ENCODE results near the gene AHDC1. TPM values are rescaled to one million over a fixed set of nuclear protein-coding genes. Genes with fewer than 3 reads are reported as not detected.

The AHDC1 gene
- total and polyA plus RNA-seq, 2 of the 13 experiments (the other 11 are each of a cell fraction or from before 2014, with no cell fraction given) = 1.0 to 2.7 TPM

DNA sequence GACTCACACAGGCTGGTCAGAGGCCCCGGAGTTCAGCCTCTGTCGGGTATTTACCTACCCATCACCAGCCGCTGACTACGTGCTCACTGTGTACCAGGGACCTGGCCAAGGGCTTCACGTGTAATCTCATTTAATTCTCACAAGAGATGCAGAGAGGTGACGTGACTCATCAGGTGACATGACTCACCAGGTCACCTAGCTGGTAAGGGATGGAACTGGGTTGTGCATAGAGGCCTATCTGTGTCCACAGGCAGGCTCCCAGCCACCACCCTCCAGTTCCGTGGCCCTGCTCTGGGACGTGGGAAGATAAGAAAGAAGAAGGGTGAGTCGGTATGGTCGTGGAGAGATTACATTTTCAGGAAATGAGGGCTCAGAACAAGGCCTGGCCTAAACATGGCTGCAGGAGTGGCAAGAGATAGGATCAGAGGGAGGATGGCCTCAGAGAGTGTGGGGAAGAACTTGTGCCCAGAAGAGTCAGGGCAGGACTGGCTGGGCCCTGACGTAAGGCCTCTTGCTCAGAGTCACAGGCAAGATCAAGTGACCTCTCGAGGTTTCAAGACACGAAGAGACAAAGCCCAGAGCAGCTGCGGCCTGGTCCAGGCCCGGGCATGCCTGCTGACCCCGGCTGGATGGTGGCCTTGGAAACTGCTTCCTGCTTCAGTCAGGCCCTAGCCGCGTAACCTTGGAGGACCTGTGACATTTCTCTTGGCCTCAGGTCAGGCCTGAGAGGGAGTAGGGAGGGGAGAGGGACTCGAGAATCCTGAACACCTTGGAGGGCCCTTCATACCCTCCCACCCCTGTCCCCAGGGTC, 61.3 kb downstream of the AHDC1 start (continued):
- TF ChIP-seq MED1 (CRISPR knock-in tag; IDR thresholded peaks at IDR 0.05) = peak; percentile 69
- TF ChIP-seq ZNF180 (CRISPR knock-in tag; IDR thresholded peaks at IDR 0.05; ENCODE audit: borderline replicate concordance, low read depth) = no peak
- no peak for TF ChIP-seq NCOA1 (CRISPR knock-in tag; IDR thresholded peaks at IDR 0.05)
- no peak for TF ChIP-seq SUZ12 (IDR thresholded peaks at IDR 0.05; ENCODE audit: low read depth, low read length)
- TF ChIP-seq DPF2 (CRISPR knock-in tag; IDR thresholded peaks at IDR 0.05; ENCODE audit: borderline replicate concordance, low read depth) = peak; percentile 30; the same call in 1 of the 2 replicates
- no peak for TF ChIP-seq GTF3A (CRISPR knock-in tag; conservative IDR thresholded peaks at IDR 0.05)
- no peak for TF ChIP-seq REL (CRISPR knock-in tag; conservative IDR thresholded peaks at IDR 0.05)
- TF ChIP-seq ATAD3A (CRISPR knock-in tag; IDR thresholded peaks at IDR 0.05) = no peak
- 0 out of 2 replicates have a peak, but pooled peaks have one; percentile 20 for TF ChIP-seq TGIF2 (CRISPR knock-in tag; IDR thresholded peaks at IDR 0.05)
- peak; percentile 65 for TF ChIP-seq PHF21A (CRISPR knock-in tag; IDR thresholded peaks at IDR 0.05)
- TF ChIP-seq, protein P1, sequence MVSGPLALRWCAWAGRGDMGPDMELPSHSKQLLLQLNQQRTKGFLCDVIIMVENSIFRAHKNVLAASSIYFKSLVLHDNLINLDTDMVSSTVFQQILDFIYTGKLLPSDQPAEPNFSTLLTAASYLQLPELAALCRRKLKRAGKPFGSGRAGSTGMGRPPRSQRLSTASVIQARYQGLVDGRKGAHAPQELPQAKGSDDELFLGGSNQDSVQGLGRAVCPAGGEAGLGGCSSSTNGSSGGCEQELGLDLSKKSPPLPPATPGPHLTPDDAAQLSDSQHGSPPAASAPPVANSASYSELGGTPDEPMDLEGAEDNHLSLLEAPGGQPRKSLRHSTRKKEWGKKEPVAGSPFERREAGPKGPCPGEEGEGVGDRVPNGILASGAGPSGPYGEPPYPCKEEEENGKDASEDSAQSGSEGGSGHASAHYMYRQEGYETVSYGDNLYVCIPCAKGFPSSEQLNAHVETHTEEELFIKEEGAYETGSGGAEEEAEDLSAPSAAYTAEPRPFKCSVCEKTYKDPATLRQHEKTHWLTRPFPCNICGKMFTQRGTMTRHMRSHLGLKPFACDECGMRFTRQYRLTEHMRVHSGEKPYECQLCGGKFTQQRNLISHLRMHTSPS (CRISPR knock-in tag; IDR thresholded peaks at IDR 0.05; ENCODE audit: low read depth) = peak; percentile 81; the same call in 1 of the 2 replicates
- 0 out of 2 replicates have a peak, but pooled peaks have one; percentile 20 for TF ChIP-seq SP5 (CRISPR knock-in tag; IDR thresholded peaks at IDR 0.05; ENCODE audit: borderline replicate concordance, low read depth)
- no peak for TF ChIP-seq ATM (IDR thresholded peaks at IDR 0.05; ENCODE audit: borderline replicate concordance)
- TF ChIP-seq TBP (CRISPR knock-in tag; IDR thresholded peaks at IDR 0.05) = no peak
- TF ChIP-seq, protein P2, sequence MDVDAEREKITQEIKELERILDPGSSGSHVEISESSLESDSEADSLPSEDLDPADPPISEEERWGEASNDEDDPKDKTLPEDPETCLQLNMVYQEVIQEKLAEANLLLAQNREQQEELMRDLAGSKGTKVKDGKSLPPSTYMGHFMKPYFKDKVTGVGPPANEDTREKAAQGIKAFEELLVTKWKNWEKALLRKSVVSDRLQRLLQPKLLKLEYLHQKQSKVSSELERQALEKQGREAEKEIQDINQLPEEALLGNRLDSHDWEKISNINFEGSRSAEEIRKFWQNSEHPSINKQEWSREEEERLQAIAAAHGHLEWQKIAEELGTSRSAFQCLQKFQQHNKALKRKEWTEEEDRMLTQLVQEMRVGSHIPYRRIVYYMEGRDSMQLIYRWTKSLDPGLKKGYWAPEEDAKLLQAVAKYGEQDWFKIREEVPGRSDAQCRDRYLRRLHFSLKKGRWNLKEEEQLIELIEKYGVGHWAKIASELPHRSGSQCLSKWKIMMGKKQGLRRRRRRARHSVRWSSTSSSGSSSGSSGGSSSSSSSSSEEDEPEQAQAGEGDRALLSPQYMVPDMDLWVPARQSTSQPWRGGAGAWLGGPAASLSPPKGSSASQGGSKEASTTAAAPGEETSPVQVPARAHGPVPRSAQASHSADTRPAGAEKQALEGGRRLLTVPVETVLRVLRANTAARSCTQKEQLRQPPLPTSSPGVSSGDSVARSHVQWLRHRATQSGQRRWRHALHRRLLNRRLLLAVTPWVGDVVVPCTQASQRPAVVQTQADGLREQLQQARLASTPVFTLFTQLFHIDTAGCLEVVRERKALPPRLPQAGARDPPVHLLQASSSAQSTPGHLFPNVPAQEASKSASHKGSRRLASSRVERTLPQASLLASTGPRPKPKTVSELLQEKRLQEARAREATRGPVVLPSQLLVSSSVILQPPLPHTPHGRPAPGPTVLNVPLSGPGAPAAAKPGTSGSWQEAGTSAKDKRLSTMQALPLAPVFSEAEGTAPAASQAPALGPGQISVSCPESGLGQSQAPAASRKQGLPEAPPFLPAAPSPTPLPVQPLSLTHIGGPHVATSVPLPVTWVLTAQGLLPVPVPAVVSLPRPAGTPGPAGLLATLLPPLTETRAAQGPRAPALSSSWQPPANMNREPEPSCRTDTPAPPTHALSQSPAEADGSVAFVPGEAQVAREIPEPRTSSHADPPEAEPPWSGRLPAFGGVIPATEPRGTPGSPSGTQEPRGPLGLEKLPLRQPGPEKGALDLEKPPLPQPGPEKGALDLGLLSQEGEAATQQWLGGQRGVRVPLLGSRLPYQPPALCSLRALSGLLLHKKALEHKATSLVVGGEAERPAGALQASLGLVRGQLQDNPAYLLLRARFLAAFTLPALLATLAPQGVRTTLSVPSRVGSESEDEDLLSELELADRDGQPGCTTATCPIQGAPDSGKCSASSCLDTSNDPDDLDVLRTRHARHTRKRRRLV (CRISPR knock-in tag; IDR thresholded peaks at IDR 0.05) = no peak
- TF ChIP-seq ZFP37 (CRISPR knock-in tag; IDR thresholded peaks at IDR 0.05; ENCODE audit: borderline replicate concordance) = no peak

Data from HepG2 (cell line).